HepG2 (cell line): ENCODE results near the gene ANKS4B. TPM values are rescaled to one million over a fixed set of nuclear protein-coding genes. Genes with fewer than 3 reads are reported as not detected.

Source experiments
- BCLAF1 ChIP-seq: fragments of 450-650 bp; IDR thresholded peaks from 2 replicates; pipeline ENCODE4 v1.6.1; 2017; ENCODE audit warnings: mild to moderate bottlenecking
- BHLHE40 ChIP-seq: IDR thresholded peaks from 2 replicates; pipeline ENCODE4 v1.6.1; 2011; ENCODE audit warnings: low read length, improper control_type of control experiment
- CREB1 ChIP-seq, 2 experiments: fragments of 450-650 bp in 1 of 2; IDR thresholded peaks; 2 replicates each; pipeline ENCODE4 v1.6.1; 2016 to 2017; ENCODE audit warnings: control low read depth in 1 of 2, mild to moderate bottlenecking in 1 of 2, missing compliant biosample characterization in 1 of 2, missing genetic modification characterization in 1 of 2
- FOXJ3 ChIP-seq: sonication (generic); formaldehyde crosslinking; IDR thresholded peaks from 2 replicates; pipeline ENCODE4 v1.4.0; 2020; ENCODE audit warnings: missing genetic modification reagents, mild to moderate bottlenecking, borderline replicate concordance
- GMEB1 ChIP-seq: sonication (generic); formaldehyde crosslinking; IDR thresholded peaks from 2 replicates; pipeline ENCODE4 v1.5.1; 2020; ENCODE audit warnings: missing genetic modification reagents, mild to moderate bottlenecking, borderline replicate concordance
- GTF3A ChIP-seq: sonication (generic); formaldehyde crosslinking; conservative IDR thresholded peaks from 2 replicates; pipeline ENCODE4 v1.4.0; 2020; ENCODE audit warnings: mild to moderate bottlenecking, missing genetic modification reagents
- MEIS1 ChIP-seq: sonication (generic); formaldehyde crosslinking; IDR thresholded peaks from 2 replicates; pipeline ENCODE4 v1.9.0; 2021; ENCODE audit warnings: mild to moderate bottlenecking, missing genetic modification reagents, moderate library complexity, borderline replicate concordance
- NFIC ChIP-seq: IDR thresholded peaks from 2 replicates; pipeline ENCODE4 v1.6.1; 2012; ENCODE audit warnings: mild to moderate bottlenecking, low read length, inconsistent platforms
- NKX3-1 ChIP-seq: sonication (generic); formaldehyde crosslinking; IDR thresholded peaks from 2 replicates; pipeline ENCODE4 v1.5.0; 2020; ENCODE audit warnings: missing genetic modification reagents
- NPAS2 ChIP-seq: sonication (generic); formaldehyde crosslinking; IDR thresholded peaks from 2 replicates; pipeline ENCODE4 v1.8.0; 2022; ENCODE audit warnings: mild to moderate bottlenecking, missing genetic modification reagents, borderline replicate concordance
- POLR2A ChIP-seq, 2 experiments: IDR thresholded peaks; 2 replicates each; pipeline ENCODE4 v1.6.1; 2011; ENCODE audit warnings: low read depth in 2 of 2, low read length in 2 of 2, mild to moderate bottlenecking in 1 of 2, moderate library complexity in 1 of 2; ENCODE audit not compliant: insufficient read depth in 1 of 2
- SMAD1 ChIP-seq: sonication (generic); formaldehyde crosslinking; IDR thresholded peaks from 2 replicates; pipeline ENCODE4 v1.4.0; 2020; ENCODE audit warnings: missing genetic modification reagents, low read depth, mild to moderate bottlenecking, borderline replicate concordance
- SMAD9 ChIP-seq: sonication (generic); formaldehyde crosslinking; IDR thresholded peaks from 2 replicates; pipeline ENCODE4 v1.5.1; 2020; ENCODE audit warnings: mild to moderate bottlenecking, missing genetic modification reagents
- TBX2 ChIP-seq: sonication (generic); formaldehyde crosslinking; IDR thresholded peaks from 2 replicates; pipeline ENCODE4 v1.5.0; 2020; ENCODE audit warnings: missing genetic modification reagents, mild to moderate bottlenecking, borderline replicate concordance
- TEAD2 ChIP-seq: sonication (generic); formaldehyde crosslinking; IDR thresholded peaks from 2 replicates; pipeline ENCODE4 v1.9.0; 2021; ENCODE audit warnings: missing genetic modification reagents
- ZFYVE20 ChIP-seq: sonication (generic); formaldehyde crosslinking; IDR thresholded peaks from 2 replicates; pipeline ENCODE4 v1.8.0; 2023; ENCODE audit warnings: low read depth, mild to moderate bottlenecking, moderate library complexity, missing genetic modification reagents, borderline replicate concordance
- ZNF569 ChIP-seq: sonication (generic); formaldehyde crosslinking; IDR thresholded peaks from 2 replicates; pipeline ENCODE4 v1.5.0; 2020; ENCODE audit warnings: mild to moderate bottlenecking, missing genetic modification reagents, moderate library complexity, borderline replicate concordance
- ZNF615 ChIP-seq: sonication (generic); formaldehyde crosslinking; IDR thresholded peaks from 2 replicates; pipeline ENCODE4 v1.5.0; 2020; ENCODE audit warnings: mild to moderate bottlenecking, missing genetic modification reagents, borderline replicate concordance
- ZNF629 ChIP-seq: sonication (generic); formaldehyde crosslinking; conservative IDR thresholded peaks from 2 replicates; pipeline ENCODE4 v1.5.0; 2020; ENCODE audit warnings: missing genetic modification reagents
- ZNF879 ChIP-seq: sonication (generic); formaldehyde crosslinking; IDR thresholded peaks from 2 replicates; pipeline ENCODE4 v1.8.1; 2023; ENCODE audit warnings: missing genetic modification reagents
- polyA plus RNA-seq, 8 experiments: library from polyadenylated mRNA; depleted of rRNA in 3 of 8; stranded (reverse) in 7 of 8; unstranded in 1 of 8; fragments of >200 nt; fragmentation: Illumina TruSeq in 4 of 8; extraction: Trizol in 4 of 8; gene quantifications; 2 replicates each; pipeline versions ENCODE4 v1.2.1 to v1.2.3, GENCODE V29; 2011 to 2016; ENCODE audit warnings: low read depth in 4 of 8, missing spikeins in 1 of 8, mixed read lengths in 1 of 8; ENCODE audit not compliant: insufficient read depth in 1 of 8
- total RNA-seq, 5 experiments: library from RNA; depleted of rRNA; stranded (reverse); fragments of >200 nt; fragmentation: Illumina TruSeq; extraction: Trizol; gene quantifications; 2 replicates each; pipeline ENCODE4 v1.2.3, GENCODE V29; 2016; ENCODE audit warnings: low read depth in 1 of 5
- TF ChIP-seq, protein P1 (sequence below): sonication (generic); formaldehyde crosslinking; IDR thresholded peaks from 2 replicates; pipeline ENCODE4 v1.5.1; 2020; ENCODE audit warnings: mild to moderate bottlenecking, missing genetic modification reagents, moderate library complexity
- TF ChIP-seq, protein P2 (sequence below): IDR thresholded peaks from 2 replicates; pipeline ENCODE4 v1.6.1; 2016; ENCODE audit warnings: missing genetic modification reagents, missing compliant biosample characterization
- TF ChIP-seq, protein P3 (sequence below): sonication (generic); formaldehyde crosslinking; IDR thresholded peaks from 2 replicates; pipeline ENCODE4 v1.5.0; 2020; ENCODE audit warnings: missing genetic modification reagents

Gene ANKS4B
- total and polyA plus RNA-seq, 2 of the 13 experiments (the other 11 are each of a cell fraction or from before 2014, with no cell fraction given): 6.5 to 30.0 TPM

DNA sequence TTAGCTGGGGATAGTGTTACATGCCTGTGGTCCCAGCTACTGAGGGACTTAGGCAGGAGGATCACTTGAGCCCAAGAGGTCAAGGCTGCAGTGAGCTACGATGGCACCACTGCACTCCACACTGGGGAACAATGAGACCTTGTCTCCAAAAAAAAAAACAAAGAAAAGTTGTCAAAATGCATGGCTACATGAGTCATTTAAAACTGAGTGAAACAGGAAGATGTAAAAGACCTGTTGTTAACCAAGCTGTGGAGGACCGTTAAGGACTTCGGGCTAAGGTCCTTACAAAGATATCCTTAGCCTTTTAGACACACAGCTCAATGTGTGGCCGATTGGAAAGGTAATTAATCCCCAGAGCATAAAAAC, 47.2 kb upstream of the ANKS4B start (continued):
- TF ChIP-seq, protein P1, sequence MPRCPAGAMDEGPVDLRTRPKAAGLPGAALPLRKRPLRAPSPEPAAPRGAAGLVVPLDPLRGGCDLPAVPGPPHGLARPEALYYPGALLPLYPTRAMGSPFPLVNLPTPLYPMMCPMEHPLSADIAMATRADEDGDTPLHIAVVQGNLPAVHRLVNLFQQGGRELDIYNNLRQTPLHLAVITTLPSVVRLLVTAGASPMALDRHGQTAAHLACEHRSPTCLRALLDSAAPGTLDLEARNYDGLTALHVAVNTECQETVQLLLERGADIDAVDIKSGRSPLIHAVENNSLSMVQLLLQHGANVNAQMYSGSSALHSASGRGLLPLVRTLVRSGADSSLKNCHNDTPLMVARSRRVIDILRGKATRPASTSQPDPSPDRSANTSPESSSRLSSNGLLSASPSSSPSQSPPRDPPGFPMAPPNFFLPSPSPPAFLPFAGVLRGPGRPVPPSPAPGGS: no peak
- peak; percentile 97 for TF ChIP-seq TBX2 (CRISPR knock-in tag)
- no peak for TF ChIP-seq SMAD1 (CRISPR knock-in tag)
- TF ChIP-seq GMEB1 (CRISPR knock-in tag): 0 out of 2 replicates have a peak, but pooled peaks have one; percentile 33
- TF ChIP-seq CREB1 (IDR thresholded peaks at IDR 0.05): no peak
- TF ChIP-seq CREB1 (CRISPR knock-in tag; IDR thresholded peaks at IDR 0.05): peak; percentile 71; the same call in 1 of the 2 replicates
- TF ChIP-seq NFIC: no peak
- TF ChIP-seq POLR2A (IDR thresholded peaks at IDR 0.05; ENCODE audit: insufficient read depth in 1 of 2, low read depth in 2 of 2, low read length in 2 of 2): no peak
- TF ChIP-seq ZNF615: no peak
- TF ChIP-seq, protein P2, sequence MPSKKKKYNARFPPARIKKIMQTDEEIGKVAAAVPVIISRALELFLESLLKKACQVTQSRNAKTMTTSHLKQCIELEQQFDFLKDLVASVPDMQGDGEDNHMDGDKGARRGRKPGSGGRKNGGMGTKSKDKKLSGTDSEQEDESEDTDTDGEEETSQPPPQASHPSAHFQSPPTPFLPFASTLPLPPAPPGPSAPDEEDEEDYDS (CRISPR knock-in tag): 0 out of 2 replicates have a peak, but pooled peaks have one; percentile 44
- TF ChIP-seq BCLAF1: no peak
- TF ChIP-seq NPAS2 (CRISPR knock-in tag): no peak
- TF ChIP-seq GTF3A (CRISPR knock-in tag): no peak
- TF ChIP-seq MEIS1 (CRISPR knock-in tag): no peak
- no peak; the same call in 1 of the 2 replicates for TF ChIP-seq ZNF629 (CRISPR knock-in tag)
- TF ChIP-seq BHLHE40: peak; percentile 22; the same call in 1 of the 2 replicates
- TF ChIP-seq FOXJ3 (CRISPR knock-in tag): peak; percentile 75; the same call in 1 of the 2 replicates
- 0 out of 2 replicates have a peak, but pooled peaks have one; percentile 45 for TF ChIP-seq NKX3-1 (CRISPR knock-in tag)
- TF ChIP-seq, protein P3, sequence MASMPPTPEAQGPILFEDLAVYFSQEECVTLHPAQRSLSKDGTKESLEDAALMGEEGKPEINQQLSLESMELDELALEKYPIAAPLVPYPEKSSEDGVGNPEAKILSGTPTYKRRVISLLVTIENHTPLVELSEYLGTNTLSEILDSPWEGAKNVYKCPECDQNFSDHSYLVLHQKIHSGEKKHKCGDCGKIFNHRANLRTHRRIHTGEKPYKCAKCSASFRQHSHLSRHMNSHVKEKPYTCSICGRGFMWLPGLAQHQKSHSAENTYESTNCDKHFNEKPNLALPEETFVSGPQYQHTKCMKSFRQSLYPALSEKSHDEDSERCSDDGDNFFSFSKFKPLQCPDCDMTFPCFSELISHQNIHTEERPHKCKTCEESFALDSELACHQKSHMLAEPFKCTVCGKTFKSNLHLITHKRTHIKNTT (CRISPR knock-in tag): no peak
- no peak for TF ChIP-seq ZNF879 (CRISPR knock-in tag)
- no peak for TF ChIP-seq SMAD9 (CRISPR knock-in tag)
- no peak for TF ChIP-seq TEAD2 (CRISPR knock-in tag)
- no peak for TF ChIP-seq ZFYVE20
- TF ChIP-seq ZNF569 (CRISPR knock-in tag): no peak
